WTC11 (cell line): ENCODE results near the gene LDHB. TPM values are rescaled to one million over a fixed set of nuclear protein-coding genes. Genes with fewer than 3 reads are reported as not detected.

ENCODE experiments used
- ATAC-seq: fragments of 200-7000 bp; cut with Tn5 transposase; 2 replicates; pipeline ENCODE4 v1.10.0; 2021; ENCODE audit warnings: mild to moderate bottlenecking, moderate library complexity
- Bru-seq: library from RNA; stranded (reverse); fragments of 400-500 nt; gene quantifications from one replicate; lab custom pipeline; 2021; lab: Mats Ljungman, UMichigan
- CTCF ChIA-PET: fragments of 300-600 bp; sonication (Branson Sonifier 250); formaldehyde crosslinking; loops from one replicate; lab custom pipeline; 2021; ENCODE audit warnings: antibody characterized with exemption; lab: Charles Lee
- POLR2A ChIA-PET: fragments of 350-600 bp; sonication (Branson Sonifier 250); formaldehyde crosslinking; loops from one replicate; lab custom pipeline; 2021; ENCODE audit warnings: antibody characterized with exemption; lab: Charles Lee
- DNase-seq: peaks from one replicate; pipeline ENCODE4 v3.0.0; 2021; ENCODE audit warnings: low spot score
- H3K27ac Mint-ChIP-seq: 2 replicates; pipeline ENCODE4 v1.8.0; 2021; ENCODE audit warnings: mixed read lengths
- H3K27me3 Mint-ChIP-seq: 2 replicates; pipeline ENCODE4 v1.8.0; 2021; ENCODE audit warnings: low read depth, mild to moderate bottlenecking, moderate library complexity, mixed read lengths
- H3K36me3 Mint-ChIP-seq: 2 replicates; pipeline ENCODE4 v1.8.0; 2021; ENCODE audit warnings: mixed read lengths
- H3K4me1 Mint-ChIP-seq: 2 replicates; pipeline ENCODE4 v1.8.0; 2022; ENCODE audit warnings: mixed read lengths
- H3K4me3 Mint-ChIP-seq: 2 replicates; pipeline ENCODE4 v1.8.0; 2021; ENCODE audit warnings: mild to moderate bottlenecking, moderate library complexity, mixed read lengths
- H3K9me3 Mint-ChIP-seq: 2 replicates; pipeline ENCODE4 v1.8.0; 2021; ENCODE audit warnings: mixed read lengths
- AR ChIP-seq: fragments of 250-450 bp; sonication (Bioruptor Pico); IDR thresholded peaks from 2 replicates; pipeline ENCODE4 v1.9.0; 2021; ENCODE audit warnings: mild to moderate bottlenecking
- CBFB ChIP-seq: sonication (generic); formaldehyde crosslinking; IDR thresholded peaks from 2 replicates; pipeline ENCODE4 v1.8.1; 2022; ENCODE audit warnings: mild to moderate bottlenecking, low read depth, missing genetic modification reagents
- E2F5 ChIP-seq: sonication (generic); formaldehyde crosslinking; IDR thresholded peaks from 2 replicates; pipeline ENCODE4 v1.8.1; 2022; ENCODE audit warnings: mild to moderate bottlenecking, moderate library complexity, missing genetic modification reagents
- ETV6 ChIP-seq: sonication (generic); formaldehyde crosslinking; IDR thresholded peaks from 2 replicates; pipeline ENCODE4 v1.8.1; 2022; ENCODE audit warnings: mild to moderate bottlenecking, missing genetic modification reagents
- FOXK1 ChIP-seq: sonication (generic); formaldehyde crosslinking; IDR thresholded peaks from 2 replicates; pipeline ENCODE4 v1.8.0; 2022; ENCODE audit warnings: mild to moderate bottlenecking, moderate library complexity, missing genetic modification reagents
- GABPB1 ChIP-seq: sonication (generic); formaldehyde crosslinking; IDR thresholded peaks from 2 replicates; pipeline ENCODE4 v1.8.1; 2023; ENCODE audit warnings: mild to moderate bottlenecking, missing genetic modification reagents
- GTF2I ChIP-seq: fragments of 250-450 bp; sonication (Bioruptor Pico); conservative IDR thresholded peaks from 2 replicates; pipeline ENCODE4 v1.4.0; 2021; ENCODE audit warnings: mild to moderate bottlenecking
- HMGA2 ChIP-seq: fragments of 250-450 bp; sonication (Bioruptor Pico); IDR thresholded peaks from 2 replicates; pipeline ENCODE4 v1.4.0; 2021; ENCODE audit warnings: mild to moderate bottlenecking, moderate library complexity
- IRF1 ChIP-seq: sonication (generic); formaldehyde crosslinking; IDR thresholded peaks from 2 replicates; pipeline ENCODE4 v1.8.0; 2023; ENCODE audit warnings: missing genetic modification reagents
- IRF2 ChIP-seq: sonication (generic); formaldehyde crosslinking; IDR thresholded peaks from 2 replicates; pipeline ENCODE4 v1.8.0; 2022; ENCODE audit warnings: low read depth, missing genetic modification reagents, borderline replicate concordance
- MAX ChIP-seq: sonication (generic); formaldehyde crosslinking; IDR thresholded peaks from 2 replicates; pipeline ENCODE4 v1.8.0; 2022; ENCODE audit warnings: mild to moderate bottlenecking, missing genetic modification reagents
- MYBL2 ChIP-seq: sonication (generic); formaldehyde crosslinking; IDR thresholded peaks from 2 replicates; pipeline ENCODE4 v1.8.1; 2023; ENCODE audit warnings: mild to moderate bottlenecking, moderate library complexity, missing genetic modification reagents
- NFATC4 ChIP-seq: fragments of 250-450 bp; sonication (Bioruptor Pico); IDR thresholded peaks from 2 replicates; pipeline ENCODE4 v1.9.0; 2021; ENCODE audit warnings: mild to moderate bottlenecking
- NFE2L1 ChIP-seq: sonication (generic); formaldehyde crosslinking; IDR thresholded peaks from 2 replicates; pipeline ENCODE4 v1.8.1; 2023; ENCODE audit warnings: missing genetic modification reagents
- NR3C1 ChIP-seq: sonication (generic); formaldehyde crosslinking; conservative IDR thresholded peaks from 2 replicates; pipeline ENCODE4 v1.8.1; 2023; ENCODE audit warnings: low read depth, mild to moderate bottlenecking, missing genetic modification reagents
- PRDM15 ChIP-seq: sonication (generic); formaldehyde crosslinking; IDR thresholded peaks from 2 replicates; pipeline ENCODE4 v1.8.0; 2022; ENCODE audit warnings: missing genetic modification reagents
- RELA ChIP-seq: sonication (generic); formaldehyde crosslinking; IDR thresholded peaks from 2 replicates; pipeline ENCODE4 v1.8.1; 2022; ENCODE audit warnings: missing genetic modification reagents, mild to moderate bottlenecking, borderline replicate concordance
- SP1 ChIP-seq: sonication (generic); formaldehyde crosslinking; conservative IDR thresholded peaks from 2 replicates; pipeline ENCODE4 v1.8.1; 2022; ENCODE audit warnings: missing genetic modification reagents
- ZBTB21 ChIP-seq: sonication (generic); formaldehyde crosslinking; IDR thresholded peaks from 2 replicates; pipeline ENCODE4 v1.8.1; 2023; ENCODE audit warnings: mild to moderate bottlenecking, missing genetic modification reagents, borderline replicate concordance
- ZMAT4 ChIP-seq: fragments of 250-450 bp; sonication (Bioruptor Pico); IDR thresholded peaks from 2 replicates; pipeline ENCODE4 v1.9.0; 2021; ENCODE audit warnings: mild to moderate bottlenecking
- ZNF121 ChIP-seq: sonication (generic); formaldehyde crosslinking; IDR thresholded peaks from 2 replicates; pipeline ENCODE4 v1.8.0; 2023; ENCODE audit warnings: missing genetic modification reagents
- ZNF138 ChIP-seq: sonication (generic); formaldehyde crosslinking; conservative IDR thresholded peaks from 2 replicates; pipeline ENCODE4 v1.8.1; 2022; ENCODE audit warnings: mild to moderate bottlenecking, moderate library complexity, missing genetic modification reagents
- ZNF416 ChIP-seq: fragments of 250-450 bp; sonication (Bioruptor Pico); IDR thresholded peaks from 2 replicates; pipeline ENCODE4 v1.9.0; 2021; ENCODE audit warnings: mild to moderate bottlenecking, inconsistent platforms
- ZNF423 ChIP-seq: fragments of 250-450 bp; sonication (Bioruptor Pico); IDR thresholded peaks from 2 replicates; pipeline ENCODE4 v2.1.2; 2022; ENCODE audit warnings: mild to moderate bottlenecking, moderate library complexity
- long read RNA-seq, 3 experiments: library from RNA in 1 of 3; library from capped mRNA in 1 of 3; library from polyadenylated mRNA in 1 of 3; unstranded in 2 of 3; stranded (forward) in 1 of 3; transcript quantifications; one replicate each; pipeline ENCODE4 v2.0.0, GENCODE V29; 2021
- total RNA-seq: library from RNA; stranded (reverse); gene quantifications from 3 replicates; pipeline ENCODE4 v1.2.3, GENCODE V29; 2021

The LDHB gene
- total RNA-seq (1,504 to 1,616 TPM (median 1,559 TPM) in 3 replicates), Bru-seq, nascent RNA (percentile 100 among the genes with signal in this experiment)
- long read RNA-seq, experiment 1, transcript LDHB-209 (2 exons, 672 nt), result minor isoform, 8 of 2,872 reads
- long read RNA-seq, experiment 1, transcript LDHB-201 (8 exons, 1,303 nt), result major isoform, 2,701 of 2,872 reads
- long read RNA-seq, experiment 1, transcript LDHB-203 (8 exons, 1,538 nt), result minor isoform, 13 of 2,872 reads
- long read RNA-seq, experiment 1, transcript LDHB-206 (3 exons, 678 nt), result minor isoform, 15 of 2,872 reads
- long read RNA-seq, experiment 1, partial matches to known transcripts, result 92 of 2,872 reads
- long read RNA-seq, experiment 1, other reads (novel, unspliced or antisense), result 43 of 2,872 reads
- long read RNA-seq, experiment 2, transcript LDHB-209 (2 exons, 672 nt), result minor isoform, 43 of 2,370 reads
- long read RNA-seq, experiment 2, transcript LDHB-206 (3 exons, 678 nt), result minor isoform, 60 of 2,370 reads
- long read RNA-seq, experiment 2, transcript LDHB-201 (8 exons, 1,303 nt), result major isoform, 1,725 of 2,370 reads
- long read RNA-seq, experiment 2, partial matches to known transcripts, result 384 of 2,370 reads
- long read RNA-seq, experiment 2, other reads (novel, unspliced or antisense), result 155 of 2,370 reads
- long read RNA-seq, experiment 3, transcript LDHB-201 (8 exons, 1,303 nt), result major isoform, 6,177 of 6,991 reads
- long read RNA-seq, experiment 3, transcript LDHB-206 (3 exons, 678 nt), result minor isoform, 69 of 6,991 reads
- long read RNA-seq, experiment 3, transcript LDHB-203 (8 exons, 1,538 nt), result minor isoform, 54 of 6,991 reads
- long read RNA-seq, experiment 3, partial matches to known transcripts, result 659 of 6,991 reads
- long read RNA-seq, experiment 3, other reads (novel, unspliced or antisense), result 32 of 6,991 reads

GRCh38 chr12:21657326-21658077, at the start of gene LDHB:
LDHB (minus strand) TSS chr12:21657842; CDS start chr12:21654671, 3,171 bp downstream.
- DNase-seq (peak; percentile 97), ATAC-seq (peak; percentile 98)
- no peaks in the 10 kb centered on the region for H3K27me3 Mint-ChIP-seq
- peak within 1 kb of the TSS; percentile 97 for H3K4me3 Mint-ChIP-seq
- POLR2A ChIA-PET, result interaction anchor here (0.6 to 2.0 kb wide), 14 partner anchors 9 to 440 kb away, joined by 3 to 11 read pairs (median 4); partner anchors contain the start of genes CMAS, GOLT1B, PYROXD1 and RECQL
- peaks cover 7% of the 10 kb centered on the region for H3K9me3 Mint-ChIP-seq
- H3K4me1 Mint-ChIP-seq, result peaks cover 37% of the 10 kb centered on the region
- H3K36me3 Mint-ChIP-seq, result peaks cover 41% of the 10 kb centered on the region
- CTCF ChIA-PET, result interaction anchor here (0.8 to 2.7 kb wide), 3 partner anchors 23 to 332 kb away, joined by 3 to 12 read pairs (median 5); no protein-coding TSS in a partner anchor
- peak within 1 kb of the TSS; percentile 99 for H3K27ac Mint-ChIP-seq
- TF ChIP-seq ZNF416 (CRISPR knock-in tag) (no peak), AR (CRISPR knock-in tag) (no peak), NFE2L1 (CRISPR knock-in tag) (peak; percentile 27; the same call in 1 of the 2 replicates), E2F5 (CRISPR knock-in tag) (peak; percentile 66; the same call in 1 of the 2 replicates), SP1 (CRISPR knock-in tag) (peak; percentile 78), PRDM15 (CRISPR knock-in tag) (0 out of 2 replicates have a peak, but pooled peaks have one; percentile 9), ETV6 (peak; percentile 75), ZNF138 (CRISPR knock-in tag) (no peak), GTF2I (CRISPR knock-in tag) (no peak), FOXK1 (0 out of 2 replicates have a peak, but pooled peaks have one; percentile 51), ZMAT4 (CRISPR knock-in tag) (no peak), RELA (0 out of 2 replicates have a peak, but pooled peaks have one; percentile 23), NR3C1 (CRISPR knock-in tag) (no peak), GABPB1 (CRISPR knock-in tag) (no peak), IRF2 (CRISPR knock-in tag) (no peak), MYBL2 (CRISPR knock-in tag) (peak; percentile 80; the same call in 1 of the 2 replicates), ZNF121 (CRISPR knock-in tag) (no peak), MAX (CRISPR knock-in tag) (peak; percentile 96), IRF1 (CRISPR knock-in tag) (0 out of 2 replicates have a peak, but pooled peaks have one; percentile 14), ZNF423 (no peak), NFATC4 (CRISPR knock-in tag) (0 out of 2 replicates have a peak, but pooled peaks have one; percentile 4), HMGA2 (CRISPR knock-in tag) (no peak), CBFB (CRISPR knock-in tag) (no peak), ZBTB21 (CRISPR knock-in tag) (no peak)
